Measurements from ENCODE around the gene LCLAT1.
"Not testable (repeated sequence)": the region's sequence is repeated elsewhere in the genome, so short reads cannot be mapped to it uniquely, and the experiment has no call there.

Gene LCLAT1

DNA sequence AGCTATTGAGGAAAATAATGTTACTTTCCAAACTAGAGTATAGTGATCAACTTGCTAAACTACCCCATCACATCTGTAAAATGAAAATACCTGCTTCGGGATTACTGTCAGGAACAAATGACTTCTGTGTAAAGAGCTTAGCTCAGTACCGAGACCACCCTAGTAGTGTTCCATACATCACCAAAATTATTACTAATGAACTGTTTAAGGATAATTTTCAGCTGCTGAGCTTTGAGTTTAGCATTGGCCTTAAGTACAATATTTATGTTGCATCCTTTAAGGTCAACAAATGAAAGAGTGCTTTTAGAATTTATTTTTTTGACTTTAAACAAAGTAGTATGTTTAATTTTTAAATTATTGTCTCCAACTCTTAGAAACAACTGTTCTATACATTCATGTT is 144.1 kb downstream of the LCLAT1 start:
- no peak overlapping the region for H3K27ac ChIP-seq
- TF ChIP-seq, protein P1, sequence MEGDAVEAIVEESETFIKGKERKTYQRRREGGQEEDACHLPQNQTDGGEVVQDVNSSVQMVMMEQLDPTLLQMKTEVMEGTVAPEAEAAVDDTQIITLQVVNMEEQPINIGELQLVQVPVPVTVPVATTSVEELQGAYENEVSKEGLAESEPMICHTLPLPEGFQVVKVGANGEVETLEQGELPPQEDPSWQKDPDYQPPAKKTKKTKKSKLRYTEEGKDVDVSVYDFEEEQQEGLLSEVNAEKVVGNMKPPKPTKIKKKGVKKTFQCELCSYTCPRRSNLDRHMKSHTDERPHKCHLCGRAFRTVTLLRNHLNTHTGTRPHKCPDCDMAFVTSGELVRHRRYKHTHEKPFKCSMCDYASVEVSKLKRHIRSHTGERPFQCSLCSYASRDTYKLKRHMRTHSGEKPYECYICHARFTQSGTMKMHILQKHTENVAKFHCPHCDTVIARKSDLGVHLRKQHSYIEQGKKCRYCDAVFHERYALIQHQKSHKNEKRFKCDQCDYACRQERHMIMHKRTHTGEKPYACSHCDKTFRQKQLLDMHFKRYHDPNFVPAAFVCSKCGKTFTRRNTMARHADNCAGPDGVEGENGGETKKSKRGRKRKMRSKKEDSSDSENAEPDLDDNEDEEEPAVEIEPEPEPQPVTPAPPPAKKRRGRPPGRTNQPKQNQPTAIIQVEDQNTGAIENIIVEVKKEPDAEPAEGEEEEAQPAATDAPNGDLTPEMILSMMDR (conservative IDR thresholded peaks at IDR 0.05) = no peak

DNA sequence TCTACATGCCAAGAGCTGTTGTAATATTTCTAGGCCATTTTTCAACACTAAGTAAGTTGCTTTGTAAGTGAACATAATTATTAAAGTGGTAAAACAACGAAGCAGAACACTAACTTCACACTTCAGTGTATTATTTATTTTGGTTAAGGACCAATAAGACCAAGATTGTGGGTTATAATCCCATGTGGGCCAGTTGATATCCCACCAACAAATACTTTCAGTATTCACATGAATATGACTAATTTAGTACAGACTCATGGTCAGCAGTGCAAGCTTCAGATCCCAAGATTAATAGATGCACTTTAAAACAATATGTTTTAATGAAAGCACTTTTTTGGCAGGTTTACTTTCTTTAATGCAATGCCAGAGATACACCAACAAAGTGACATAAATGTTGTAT is 154.3 kb downstream of the LCLAT1 start:
- TF ChIP-seq, protein P1 (conservative IDR thresholded peaks at IDR 0.05) = no peak
- no peak overlapping the region for H3K27ac ChIP-seq

DNA sequence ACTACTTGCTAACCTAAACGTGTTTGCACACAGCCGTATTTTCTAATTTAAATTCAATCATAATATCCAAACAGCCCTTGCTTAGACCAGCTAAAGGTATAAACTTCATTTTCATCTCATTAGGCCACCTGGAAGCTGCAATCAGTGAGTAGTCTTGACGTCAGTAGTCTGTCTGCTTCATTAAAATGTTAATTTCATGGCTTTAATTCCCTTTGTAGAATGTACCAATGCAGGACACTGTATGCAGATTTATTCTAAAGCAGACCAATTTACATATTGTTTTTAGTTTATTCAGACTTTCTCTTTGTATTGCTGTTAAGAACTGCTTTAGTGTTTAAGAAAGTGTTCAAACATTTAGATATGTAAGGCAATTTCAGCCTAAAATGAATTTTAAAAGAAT is 158.2 kb downstream of the LCLAT1 start:
- TF ChIP-seq, protein P1 (conservative IDR thresholded peaks at IDR 0.05) = no peak
- peak overlapping the region; percentile 59 for H3K27ac ChIP-seq

DNA sequence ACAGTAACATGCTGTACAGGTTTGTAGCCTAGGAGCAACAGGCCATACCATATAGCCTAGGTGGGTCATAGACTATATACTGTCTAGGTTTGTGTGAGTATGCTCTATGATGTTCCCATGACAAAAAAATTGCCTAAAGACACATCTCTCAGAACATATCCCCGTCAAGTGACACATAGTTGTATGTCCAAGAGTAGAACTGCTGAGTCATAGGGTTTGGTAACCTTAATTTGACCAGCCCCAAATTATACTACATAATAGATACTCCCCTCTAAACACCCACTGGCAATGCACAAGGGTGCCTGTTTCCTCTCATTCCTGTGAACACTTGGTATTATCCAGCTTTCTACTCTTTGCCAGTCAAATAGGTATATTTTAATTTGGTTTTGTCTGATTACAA is 161.6 kb downstream of the LCLAT1 start:
- TF ChIP-seq, protein P1 (conservative IDR thresholded peaks at IDR 0.05) = no peak
- H3K27ac ChIP-seq = no peak overlapping the region

DNA sequence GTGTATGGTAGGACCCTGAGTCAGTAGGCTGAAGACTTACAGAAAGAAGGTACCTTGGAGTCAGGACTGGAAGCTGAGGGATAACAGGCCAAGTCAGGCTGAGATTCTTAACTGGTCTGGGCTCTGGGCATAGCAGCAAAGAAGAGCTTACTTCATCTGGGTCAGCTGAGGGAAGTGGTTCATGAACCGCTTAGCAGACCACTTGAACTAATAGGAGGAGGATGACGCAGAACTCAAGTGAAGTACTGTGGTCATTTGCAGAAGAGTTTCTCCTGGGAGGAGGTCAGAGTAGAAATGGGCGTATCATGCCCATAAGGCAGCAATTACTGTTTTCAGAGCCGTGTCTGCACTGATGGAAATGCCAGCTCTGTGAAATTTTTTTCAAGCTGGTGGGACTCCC is 164.5 kb downstream of the LCLAT1 start:
- H3K27ac ChIP-seq = no peak overlapping the region

DNA sequence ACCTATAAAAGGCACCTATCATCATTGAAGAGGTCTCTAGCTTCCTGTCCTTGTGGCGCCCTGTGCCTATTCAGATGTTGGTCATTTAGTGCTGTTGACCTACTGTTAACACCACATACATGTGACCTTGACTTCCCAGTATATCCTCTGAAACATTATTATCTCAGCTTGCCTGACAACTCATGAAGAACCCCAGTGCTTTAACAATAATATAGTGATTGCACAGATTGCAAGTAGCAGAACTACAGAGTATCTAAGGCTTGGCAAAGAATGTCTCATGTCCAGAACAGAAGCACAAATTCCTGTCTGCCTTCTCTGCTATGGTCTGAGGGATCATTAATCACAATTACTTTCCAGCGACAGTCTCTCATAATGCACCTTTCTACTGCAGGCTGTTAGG is 165.3 kb downstream of the LCLAT1 start:
- TF ChIP-seq, protein P1 (conservative IDR thresholded peaks at IDR 0.05) = no peak
- H3K27ac ChIP-seq = no peak overlapping the region

More for the DNA sequence above, 164.5 kb downstream of the LCLAT1 start:
- TF ChIP-seq, protein P1 (conservative IDR thresholded peaks at IDR 0.05) = no peak

DNA sequence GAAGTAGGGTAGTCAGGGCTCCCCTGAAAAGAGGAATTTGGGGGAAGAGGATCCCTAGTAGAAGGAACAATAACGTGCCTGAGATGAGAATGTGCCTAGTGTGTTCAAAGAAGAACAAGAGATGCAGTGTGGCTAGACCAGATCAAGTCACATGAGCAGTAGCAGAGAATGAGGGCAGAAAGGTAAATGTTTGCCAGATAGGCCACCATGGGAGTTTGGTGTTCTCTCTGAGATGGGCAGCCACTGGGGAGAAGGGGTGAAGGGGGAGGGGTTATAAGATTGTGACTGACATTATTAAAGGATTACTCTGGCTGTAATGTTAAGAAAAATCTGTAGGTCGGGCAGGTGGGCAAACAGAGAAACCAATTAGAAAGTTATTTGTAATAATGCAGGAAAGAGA is 166.0 kb downstream of the LCLAT1 start:
- TF ChIP-seq, protein P1 (conservative IDR thresholded peaks at IDR 0.05) = no peak
- H3K27ac ChIP-seq = no peak overlapping the region

DNA sequence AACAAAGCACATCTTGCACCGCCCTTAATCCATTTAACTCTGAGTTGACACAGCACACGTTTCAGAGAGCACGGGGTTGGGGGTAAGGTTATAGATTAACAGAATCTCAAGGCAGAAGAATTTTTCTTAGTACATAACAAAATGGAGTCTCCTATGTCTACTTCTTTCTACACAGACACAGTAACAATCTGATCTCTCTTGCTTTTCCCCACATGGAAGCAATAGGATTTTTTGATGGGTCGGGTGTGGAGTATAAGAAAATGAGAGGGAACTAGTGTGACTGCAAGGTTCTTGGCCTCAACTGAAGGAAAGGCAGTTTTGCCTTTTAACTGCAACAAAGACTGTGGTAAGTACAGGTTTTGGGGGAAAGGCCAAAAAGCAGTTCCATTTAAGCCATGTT is 167.2 kb downstream of the LCLAT1 start:
- H3K27ac ChIP-seq = not testable (repeated sequence)
